Nephron progenitor cell (in vitro differentiated cells): Measurements from ENCODE around the gene COP1.

Source experiments
- DNase-seq: peaks from one replicate; pipeline ENCODE4 v3.0.0; 2021
- H3K27ac Mint-ChIP-seq: 2 replicates; pipeline ENCODE4 v1.8.0; 2021; ENCODE audit warnings: mild to moderate bottlenecking, moderate library complexity, mixed read lengths
- H3K27me3 Mint-ChIP-seq: 2 replicates; pipeline ENCODE4 v1.8.0; 2021; ENCODE audit warnings: mild to moderate bottlenecking, low read depth, mixed read lengths; ENCODE audit not compliant: poor library complexity
- H3K36me3 Mint-ChIP-seq: 2 replicates; pipeline ENCODE4 v1.8.0; 2021; ENCODE audit warnings: low read depth, mixed read lengths
- H3K4me1 Mint-ChIP-seq: 2 replicates; pipeline ENCODE4 v1.8.0; 2021; ENCODE audit warnings: mixed read lengths
- H3K4me3 Mint-ChIP-seq: 2 replicates; pipeline ENCODE4 v1.8.0; 2021; ENCODE audit warnings: mild to moderate bottlenecking, moderate library complexity, mixed read lengths
- H3K9me3 Mint-ChIP-seq: 2 replicates; pipeline ENCODE4 v1.8.0; 2021; ENCODE audit warnings: mild to moderate bottlenecking, moderate library complexity, mixed read lengths
- TF ChIP-seq, protein P1 (sequence below): fragments of 200-600 bp; sonication (generic); IDR thresholded peaks from 2 replicates; pipeline ENCODE4 v1.5.0; 2021; ENCODE audit warnings: antibody characterized with exemption

COP1 gene

DNA sequence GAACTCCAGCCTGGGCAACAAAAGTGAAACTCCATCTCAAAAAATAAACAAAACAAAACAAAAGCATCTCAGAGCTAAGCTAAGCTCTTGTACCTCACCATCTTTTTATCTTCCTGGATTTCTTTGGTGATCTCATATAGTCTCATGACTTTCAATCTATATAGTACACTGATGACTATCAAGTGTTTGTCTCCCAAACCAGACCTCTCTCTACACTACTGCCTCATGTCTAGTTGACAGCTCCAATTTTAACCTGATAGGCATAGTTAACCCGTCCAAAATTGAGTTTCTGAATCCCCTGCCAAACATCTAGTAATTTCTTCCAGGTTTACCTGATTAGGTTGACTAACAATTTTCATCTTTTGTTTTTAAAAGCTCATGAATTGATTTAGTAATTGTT is 151.7 kb downstream of the COP1 start:
- peaks cover 13% of the 10 kb centered on the region for H3K36me3 Mint-ChIP-seq
- TF ChIP-seq, protein P1, sequence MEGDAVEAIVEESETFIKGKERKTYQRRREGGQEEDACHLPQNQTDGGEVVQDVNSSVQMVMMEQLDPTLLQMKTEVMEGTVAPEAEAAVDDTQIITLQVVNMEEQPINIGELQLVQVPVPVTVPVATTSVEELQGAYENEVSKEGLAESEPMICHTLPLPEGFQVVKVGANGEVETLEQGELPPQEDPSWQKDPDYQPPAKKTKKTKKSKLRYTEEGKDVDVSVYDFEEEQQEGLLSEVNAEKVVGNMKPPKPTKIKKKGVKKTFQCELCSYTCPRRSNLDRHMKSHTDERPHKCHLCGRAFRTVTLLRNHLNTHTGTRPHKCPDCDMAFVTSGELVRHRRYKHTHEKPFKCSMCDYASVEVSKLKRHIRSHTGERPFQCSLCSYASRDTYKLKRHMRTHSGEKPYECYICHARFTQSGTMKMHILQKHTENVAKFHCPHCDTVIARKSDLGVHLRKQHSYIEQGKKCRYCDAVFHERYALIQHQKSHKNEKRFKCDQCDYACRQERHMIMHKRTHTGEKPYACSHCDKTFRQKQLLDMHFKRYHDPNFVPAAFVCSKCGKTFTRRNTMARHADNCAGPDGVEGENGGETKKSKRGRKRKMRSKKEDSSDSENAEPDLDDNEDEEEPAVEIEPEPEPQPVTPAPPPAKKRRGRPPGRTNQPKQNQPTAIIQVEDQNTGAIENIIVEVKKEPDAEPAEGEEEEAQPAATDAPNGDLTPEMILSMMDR = no peak
- no peak for DNase-seq
- peaks cover 10% of the 10 kb centered on the region for H3K9me3 Mint-ChIP-seq
- no peak overlapping the region for H3K4me3 Mint-ChIP-seq
- H3K27ac Mint-ChIP-seq = peak overlapping the region; percentile 68
- no peaks in the 10 kb centered on the region for H3K27me3 Mint-ChIP-seq
- H3K4me1 Mint-ChIP-seq = peaks cover 20% of the 10 kb centered on the region

DNA sequence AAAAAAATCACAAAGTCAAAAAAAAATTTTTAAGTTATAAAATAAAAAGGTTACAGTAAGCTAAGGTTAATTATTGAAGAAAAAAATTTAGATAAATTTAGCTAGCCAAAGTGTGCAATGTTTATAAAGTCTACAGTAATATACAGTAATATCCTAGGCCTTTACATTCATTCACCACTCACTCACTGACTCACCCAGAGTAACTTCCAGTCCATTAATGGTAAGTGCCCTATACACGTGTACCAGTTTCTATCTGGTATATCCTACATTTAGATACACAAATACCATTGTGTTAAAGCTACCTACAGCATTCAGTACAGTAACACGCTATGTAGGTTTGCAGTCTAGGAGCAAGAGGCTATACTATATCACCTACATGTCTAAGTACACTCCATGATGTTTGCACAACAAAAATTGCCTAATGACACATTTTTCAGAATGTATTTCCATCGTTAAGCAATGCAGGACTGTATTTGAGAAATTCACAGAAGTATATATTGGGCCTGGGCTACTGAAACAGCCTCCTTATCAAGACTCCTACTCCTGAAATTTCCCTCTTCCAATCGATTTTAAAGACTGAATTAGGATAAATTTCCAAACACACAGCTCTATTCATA is 155.1 kb downstream of the COP1 start:
- Mint-ChIP-seq H3K27me3 (no peaks in the 10 kb centered on the region), H3K4me1 (peaks cover 3% of the 10 kb centered on the region)

DNA sequence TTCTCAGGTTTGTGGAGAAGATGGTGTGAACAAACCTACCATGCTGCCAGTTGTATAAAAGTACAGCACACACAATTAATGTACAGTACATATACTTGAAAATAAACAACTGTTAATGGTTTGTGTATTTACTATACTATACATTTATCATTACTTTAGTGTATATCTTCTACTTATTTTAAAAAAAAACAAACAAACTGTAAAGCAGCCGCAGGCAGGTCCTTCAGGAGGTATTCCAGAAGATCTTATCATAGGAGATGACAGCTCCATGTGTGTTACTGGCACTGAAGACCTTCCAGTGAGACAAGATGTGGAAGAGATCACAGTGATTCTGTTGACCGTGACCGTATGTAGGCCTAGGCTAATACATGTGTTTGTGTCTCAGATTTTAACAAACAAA is 155.7 kb downstream of the COP1 start:
- peaks cover 3% of the 10 kb centered on the region for H3K4me1 Mint-ChIP-seq
- H3K36me3 Mint-ChIP-seq = peaks cover 12% of the 10 kb centered on the region
- no peaks in the 10 kb centered on the region for H3K27me3 Mint-ChIP-seq
- no peak for DNase-seq
- no peak overlapping the region for H3K4me3 Mint-ChIP-seq
- no peaks in the 10 kb centered on the region for H3K9me3 Mint-ChIP-seq
- no peak overlapping the region for H3K27ac Mint-ChIP-seq
- TF ChIP-seq, protein P1 = no peak

More for the DNA sequence above, 155.1 kb downstream of the COP1 start:
- TF ChIP-seq, protein P1 = no peak
- Mint-ChIP-seq H3K9me3 (peaks cover 3% of the 10 kb centered on the region), H3K4me3 (no peak overlapping the region), H3K36me3 (peaks cover 17% of the 10 kb centered on the region), H3K27ac (no peak overlapping the region)
- no peak for DNase-seq

DNA sequence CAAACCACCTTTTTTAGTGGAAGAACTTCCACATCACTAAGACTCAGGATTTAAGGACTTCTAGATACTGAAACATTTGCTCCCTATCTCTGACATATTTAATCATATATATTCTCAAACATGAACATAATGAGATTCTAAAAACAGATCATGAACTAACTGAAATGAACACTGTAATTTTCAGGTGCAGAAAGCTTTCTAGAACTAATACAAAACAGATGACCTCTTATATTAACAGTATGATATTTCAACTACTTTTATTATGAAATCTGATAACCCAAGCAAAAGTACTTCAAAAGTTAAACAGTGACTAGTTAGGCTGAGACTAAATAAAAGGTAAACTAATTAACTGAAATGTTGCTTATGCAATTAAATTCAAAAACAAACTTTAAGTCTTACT is 157.5 kb downstream of the COP1 start:
- DNase-seq = no peak
- TF ChIP-seq, protein P1 = no peak
- no peaks in the 10 kb centered on the region for H3K9me3 Mint-ChIP-seq
- no peak overlapping the region for H3K4me3 Mint-ChIP-seq
- no peaks in the 10 kb centered on the region for H3K27me3 Mint-ChIP-seq
- H3K27ac Mint-ChIP-seq = no peak overlapping the region
- H3K36me3 Mint-ChIP-seq = peaks cover 7% of the 10 kb centered on the region
- H3K4me1 Mint-ChIP-seq = no peaks in the 10 kb centered on the region

DNA sequence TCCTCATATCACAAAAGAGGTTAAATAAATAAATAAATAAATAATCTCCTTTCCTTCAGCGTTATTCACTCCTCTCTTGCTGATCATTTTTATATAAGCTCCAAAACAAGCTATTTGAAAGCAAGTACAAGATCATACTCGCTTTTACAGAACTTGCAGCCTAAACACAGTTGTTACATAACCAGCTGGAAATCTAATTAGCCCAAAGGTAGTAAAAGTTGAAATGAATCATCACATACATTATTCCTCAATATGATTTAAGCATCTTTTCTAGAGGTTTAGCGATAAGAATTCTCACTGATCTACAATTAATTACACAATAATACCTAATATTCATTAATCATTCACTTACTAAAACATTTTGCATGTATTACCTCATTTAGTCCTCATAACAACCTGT is 160.2 kb downstream of the COP1 start:
- DNase-seq = no peak
- peaks cover 15% of the 10 kb centered on the region for H3K36me3 Mint-ChIP-seq
- H3K27ac Mint-ChIP-seq = no peak overlapping the region
- H3K4me1 Mint-ChIP-seq = no peaks in the 10 kb centered on the region
- no peaks in the 10 kb centered on the region for H3K9me3 Mint-ChIP-seq
- TF ChIP-seq, protein P1 = no peak
- no peaks in the 10 kb centered on the region for H3K27me3 Mint-ChIP-seq
- no peak overlapping the region for H3K4me3 Mint-ChIP-seq

DNA sequence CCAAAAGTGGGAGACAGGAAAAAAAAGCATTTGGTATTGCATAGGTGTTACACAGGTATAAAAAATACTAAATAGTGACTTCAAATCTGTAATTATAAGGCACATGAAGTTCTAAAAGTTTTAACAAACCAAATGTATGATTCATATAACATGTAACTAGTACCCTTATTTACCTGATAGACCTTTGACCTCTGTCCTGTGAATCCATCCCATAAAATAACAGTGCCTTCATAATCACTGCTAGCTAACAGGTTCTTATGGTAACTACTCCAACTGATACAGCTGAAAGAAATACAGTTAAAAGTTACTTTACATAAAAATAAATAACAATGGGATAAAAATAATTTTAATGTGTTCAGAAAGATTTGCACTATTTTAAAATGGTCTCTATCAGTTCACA is 163.5 kb downstream of the COP1 start:
- Mint-ChIP-seq H3K27me3 (peaks cover 3% of the 10 kb centered on the region), H3K4me3 (no peak overlapping the region), H3K36me3 (peaks cover 34% of the 10 kb centered on the region), H3K9me3 (no peaks in the 10 kb centered on the region), H3K27ac (no peak overlapping the region), H3K4me1 (no peaks in the 10 kb centered on the region)
- TF ChIP-seq, protein P1 = no peak
- DNase-seq = no peak
